Activated gamma-delta T cell (primary cell): ENCODE measurements around the gene ZNF714.

Source experiments
- DNase-seq: peaks from one replicate; lab custom pipeline; 2025; lab: John Stamatoyannopoulos, UW
- total RNA-seq, 2 donors: gene quantifications; one replicate each; lab custom pipeline; 2026; lab: John Stamatoyannopoulos, UW

Gene ZNF714
- 32.7 to 34.8 reads per million in 2 donors for total RNA-seq

DNA sequence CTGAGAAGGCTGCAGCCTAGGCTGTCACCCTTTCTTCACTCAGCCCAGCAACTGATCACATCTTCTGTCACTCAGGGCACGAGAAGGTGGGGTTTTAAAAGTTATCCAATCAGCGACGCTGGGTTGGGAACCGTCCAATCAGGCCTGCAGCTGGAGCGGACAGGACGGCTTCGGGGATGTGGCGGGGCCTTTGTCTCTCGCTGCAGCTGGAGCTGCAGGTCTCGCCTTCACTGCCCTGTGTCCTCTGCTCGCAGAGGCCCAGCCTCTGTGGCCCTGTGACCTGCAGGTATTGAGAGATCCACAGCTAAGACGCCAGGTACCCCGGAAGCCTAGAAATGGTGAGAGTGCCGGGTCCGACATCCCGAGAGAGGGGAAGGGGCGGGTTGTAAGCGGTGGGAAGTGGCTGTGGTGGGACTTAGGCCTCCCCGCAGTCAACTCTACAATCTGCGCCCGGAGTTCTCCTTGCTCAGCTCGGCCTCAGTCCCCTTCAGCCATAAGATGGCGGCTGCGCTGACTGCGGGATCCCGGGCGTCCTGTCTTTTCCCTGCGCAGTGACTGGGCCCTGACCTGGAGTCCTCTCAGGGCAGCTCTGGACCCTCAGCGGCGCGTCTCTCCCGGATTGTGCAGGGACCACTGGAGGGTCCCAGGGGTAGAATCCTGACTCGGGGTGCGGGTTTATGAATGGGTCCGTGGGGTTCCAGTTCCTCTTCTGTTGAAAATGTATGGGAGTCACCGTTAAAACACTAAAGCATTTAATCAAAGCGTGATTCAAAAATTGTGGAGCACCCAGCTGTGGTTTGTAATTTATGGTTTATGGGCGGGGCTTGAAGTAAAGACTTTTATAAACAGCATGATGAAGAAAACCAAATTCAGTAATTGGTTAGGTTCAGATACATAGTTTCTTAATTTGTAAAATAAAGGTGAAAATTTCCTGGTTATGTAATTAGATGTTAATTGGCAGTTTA lies at the start of gene ZNF714:
Gene ZNF714, plus strand, starts transcription at position 193 of the 965 bp plus-strand sequence. CDS start 16,066 bp downstream, outside the sequence.
- peak; percentile 27 for DNase-seq

DNA sequence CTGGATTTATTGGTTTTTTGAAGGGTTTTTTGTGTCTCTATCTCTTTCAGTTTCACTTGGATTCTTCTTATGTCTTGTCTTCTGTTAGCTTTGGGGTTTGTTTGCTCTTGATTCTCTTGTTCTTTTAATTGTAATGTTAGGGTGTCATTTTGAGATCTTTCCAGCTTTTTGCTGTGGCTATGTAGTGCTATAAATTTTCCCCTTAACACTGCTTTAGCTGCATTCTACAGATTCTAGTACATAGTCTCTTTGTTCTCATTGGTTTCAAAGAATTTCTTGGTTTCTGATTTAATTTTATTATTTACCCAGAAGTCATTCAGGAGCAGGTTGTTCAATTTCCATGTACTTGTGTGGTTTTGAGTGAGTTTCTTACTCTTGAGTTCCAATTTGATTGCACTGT lies 37.0 kb upstream of the ZNF714 start:
- DNase-seq = no peak

DNA sequence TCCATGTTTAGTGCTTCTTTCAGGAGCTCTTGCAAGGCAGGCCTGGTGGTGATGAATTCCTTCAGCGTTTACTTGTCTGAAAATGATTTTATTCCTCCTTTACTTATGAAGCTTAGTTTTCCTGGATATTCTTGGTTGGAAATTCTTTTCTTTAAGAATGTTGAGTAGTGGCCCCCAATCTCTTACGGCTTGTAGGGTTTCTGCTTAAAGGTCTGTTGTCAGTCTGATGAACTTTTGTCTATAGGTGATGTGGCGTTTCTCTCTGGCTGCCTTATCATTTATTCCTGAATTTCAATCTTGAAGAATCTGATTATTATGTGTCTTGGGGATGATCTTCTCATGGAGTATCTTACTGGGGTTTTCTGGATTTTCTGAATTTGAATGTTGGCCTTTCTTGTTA lies 35.5 kb upstream of the ZNF714 start:
- DNase-seq = no peak

DNA sequence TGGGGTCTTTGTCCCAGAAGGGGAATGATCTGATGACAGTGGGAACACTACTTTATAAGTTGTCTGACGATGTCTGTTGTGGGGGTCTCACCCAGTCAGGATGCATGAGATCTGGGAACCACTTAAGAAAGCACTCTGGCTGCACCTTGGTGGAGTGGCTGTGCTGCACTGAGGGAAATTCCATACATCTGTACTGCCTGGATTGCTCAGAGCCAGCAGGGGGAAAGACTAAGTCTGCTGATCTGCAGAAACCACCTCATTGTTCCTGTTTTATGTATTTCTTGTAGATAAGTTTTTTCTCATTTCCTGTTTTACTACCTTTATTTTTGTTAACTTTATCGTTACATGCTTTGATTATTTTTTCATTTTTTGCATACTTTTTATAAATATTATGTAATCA lies 34.3 kb upstream of the ZNF714 start:
- no peak for DNase-seq

DNA sequence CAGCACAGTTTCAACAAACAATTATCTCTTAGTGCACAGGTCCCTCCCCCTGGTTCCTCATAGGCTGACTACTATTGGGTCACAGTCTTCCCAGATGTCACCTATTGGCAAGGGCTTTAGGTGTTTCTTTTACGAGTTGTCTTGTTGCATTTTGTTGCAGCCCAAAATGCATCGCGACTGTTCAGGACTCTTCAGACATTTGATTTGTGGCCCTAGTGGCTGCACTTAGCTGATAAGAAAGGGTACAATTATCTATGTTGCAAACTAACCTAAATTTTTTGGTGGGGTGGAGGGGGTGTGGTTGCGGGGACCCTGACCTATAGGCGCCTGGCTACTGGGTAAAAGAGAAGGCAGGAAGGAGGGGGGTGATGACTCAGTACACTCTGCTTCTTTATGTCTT lies 29.1 kb upstream of the ZNF714 start:
- no peak for DNase-seq

DNA sequence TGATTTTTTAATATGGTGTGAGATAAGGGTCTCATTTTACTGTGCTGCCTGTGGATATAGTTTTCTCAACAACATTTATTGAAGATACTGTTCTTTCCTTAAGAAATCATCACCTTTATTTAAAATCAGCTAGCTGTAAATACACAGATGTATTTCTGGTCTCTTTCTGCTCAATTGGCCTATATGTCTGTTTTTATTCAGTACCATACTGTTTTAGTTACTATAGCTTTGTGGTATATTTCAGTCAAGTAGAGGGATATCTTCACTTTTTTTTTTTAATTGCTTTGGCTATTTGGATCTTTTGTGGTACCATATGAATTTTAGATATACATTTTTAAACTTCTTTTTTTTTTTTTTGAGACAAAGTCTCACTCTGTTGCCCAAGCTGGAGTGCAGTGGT lies 16.7 kb upstream of the ZNF714 start:
- no peak for DNase-seq

DNA sequence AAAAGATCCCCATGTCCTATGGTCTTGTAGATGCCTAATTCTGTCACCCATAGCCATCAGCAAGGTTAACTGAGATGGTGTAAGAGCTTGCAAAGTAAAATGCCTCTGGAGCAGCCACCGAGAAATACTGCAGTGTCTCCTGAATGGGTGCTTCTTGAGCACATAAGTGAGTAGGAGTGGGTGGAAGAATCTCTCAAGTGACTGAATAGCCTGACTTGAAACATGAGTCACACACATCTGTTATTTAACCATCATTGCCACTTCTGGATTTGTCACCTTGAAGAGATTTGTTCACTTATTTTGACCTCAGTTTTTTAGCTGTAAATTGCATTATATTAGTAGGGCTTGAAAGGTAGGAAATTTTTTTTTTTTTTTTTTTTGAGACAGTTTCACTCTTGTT lies 2.3 kb downstream of the ZNF714 start:
- DNase-seq = no peak

DNA sequence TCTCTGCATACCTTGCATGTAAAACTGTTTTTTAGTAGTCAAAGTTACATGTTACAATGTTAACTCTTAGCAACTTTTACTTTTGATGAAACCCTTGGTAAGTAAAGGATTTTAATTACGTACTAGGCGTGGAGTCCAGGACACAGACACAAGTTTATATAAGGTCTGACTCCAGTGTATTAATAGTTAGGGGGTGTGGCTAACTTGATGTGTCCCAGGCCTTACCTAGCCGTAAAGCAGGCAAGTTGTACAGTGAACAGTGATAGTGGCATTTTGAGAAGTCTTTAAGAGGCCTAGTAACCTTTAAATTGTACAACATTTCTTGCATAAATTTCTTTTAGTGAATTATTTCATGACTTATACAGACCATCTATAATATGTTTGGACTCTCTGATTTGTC lies 5.9 kb downstream of the ZNF714 start:
- DNase-seq = no peak

DNA sequence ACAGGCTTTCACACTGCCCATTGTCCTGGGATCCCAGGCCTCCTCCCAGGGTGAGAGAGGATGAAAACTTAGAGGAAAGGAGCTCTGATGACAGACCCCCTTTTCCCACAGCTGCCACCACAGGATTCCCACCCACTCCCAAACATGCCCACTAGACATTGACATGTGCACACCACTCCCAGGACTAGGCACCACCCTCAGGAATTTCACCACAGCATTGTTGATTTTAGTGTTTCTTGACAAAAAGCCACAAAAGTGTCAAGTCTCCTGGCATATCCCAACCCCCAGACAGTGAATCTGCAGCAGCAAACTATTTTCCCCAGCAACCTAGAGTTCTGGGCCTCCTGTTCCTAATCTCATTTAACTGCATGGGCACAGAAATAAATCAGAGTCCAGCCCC lies 10.1 kb downstream of the ZNF714 start:
- no peak for DNase-seq

DNA sequence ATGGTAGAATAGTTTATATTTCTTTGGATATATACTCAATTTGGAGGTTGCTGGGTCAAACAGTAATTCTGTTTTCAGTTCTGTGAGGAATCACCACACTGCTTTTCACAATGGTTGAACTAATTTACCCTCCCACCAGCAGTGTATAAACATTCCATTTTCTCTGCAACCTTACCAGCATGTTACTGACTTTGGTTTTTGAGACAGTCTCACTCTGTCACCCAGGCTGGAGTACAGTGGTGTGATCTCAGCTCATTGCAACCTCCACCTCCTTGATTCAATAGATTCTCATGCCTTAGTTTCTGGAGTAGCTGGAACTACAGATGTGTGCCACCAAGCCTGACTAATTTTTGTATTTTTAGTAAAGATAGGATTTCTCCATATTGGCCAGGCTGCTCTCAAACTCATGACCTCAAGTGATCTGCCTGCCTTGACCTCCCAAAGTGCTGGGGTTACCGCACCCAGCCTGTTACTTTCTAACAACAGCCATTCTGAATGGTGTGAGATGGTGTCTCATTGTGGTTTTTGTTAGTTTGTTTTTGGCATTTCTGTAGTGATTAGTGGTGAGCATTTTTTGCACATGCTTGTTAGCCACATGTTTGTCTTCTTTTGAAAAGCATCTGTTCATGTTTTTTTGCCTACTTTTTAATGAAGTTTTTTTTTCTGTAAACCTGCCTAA lies 12.5 kb downstream of the ZNF714 start:
- DNase-seq = no peak

DNA sequence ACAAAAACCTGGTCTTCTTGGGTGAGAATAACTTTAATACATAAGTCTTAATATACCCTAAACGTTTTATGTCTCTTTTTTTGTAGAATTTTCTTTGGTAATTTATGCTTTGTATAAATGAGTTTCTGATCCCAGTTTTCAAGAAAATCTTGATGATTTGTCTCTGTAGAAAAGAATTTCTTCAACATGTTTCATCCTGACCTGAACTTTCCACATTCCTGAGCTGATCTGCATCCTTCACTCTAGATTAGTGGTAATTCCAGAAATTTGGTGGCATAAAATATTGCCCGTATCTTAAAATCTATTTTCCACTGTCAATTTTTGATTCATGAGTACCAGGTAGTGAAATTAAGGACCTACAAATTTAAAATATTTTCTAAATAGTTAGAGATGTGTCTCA lies 16.3 kb downstream of the ZNF714 start:
- no peak for DNase-seq

DNA sequence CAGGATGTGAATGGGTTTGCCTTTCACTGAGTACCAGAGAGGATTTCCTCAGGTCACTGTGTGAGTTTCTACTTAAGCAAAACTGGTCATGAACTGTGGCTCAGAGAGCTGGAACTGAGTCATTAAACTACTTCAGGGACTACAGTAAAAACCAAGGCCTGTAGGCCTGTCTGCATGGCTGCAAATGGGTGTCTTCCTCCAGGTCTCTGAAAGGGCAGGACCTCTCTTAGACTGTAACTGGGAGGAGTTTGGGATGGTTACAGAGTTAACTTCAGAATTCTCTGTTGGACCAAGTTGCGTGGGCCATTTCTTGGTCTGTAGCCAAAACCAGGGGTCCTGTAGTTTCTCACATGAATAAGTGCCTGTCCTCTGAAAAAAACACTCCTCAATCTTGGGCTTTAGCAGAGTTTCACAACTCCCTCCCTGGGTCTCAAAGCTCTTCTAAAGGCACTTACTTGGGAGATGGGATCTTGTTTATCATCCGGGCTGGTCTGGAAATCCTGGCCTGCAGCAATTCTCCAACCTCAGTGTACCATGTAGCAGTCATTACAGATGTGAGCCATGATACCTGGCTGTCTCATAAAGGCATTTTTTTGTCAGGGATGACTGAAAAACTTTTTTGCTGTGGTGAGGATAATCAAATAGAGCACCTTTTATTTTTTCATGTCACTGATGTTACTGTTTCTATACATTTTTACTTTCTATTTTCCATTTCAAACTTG lies 19.7 kb downstream of the ZNF714 start:
- DNase-seq = no peak

DNA sequence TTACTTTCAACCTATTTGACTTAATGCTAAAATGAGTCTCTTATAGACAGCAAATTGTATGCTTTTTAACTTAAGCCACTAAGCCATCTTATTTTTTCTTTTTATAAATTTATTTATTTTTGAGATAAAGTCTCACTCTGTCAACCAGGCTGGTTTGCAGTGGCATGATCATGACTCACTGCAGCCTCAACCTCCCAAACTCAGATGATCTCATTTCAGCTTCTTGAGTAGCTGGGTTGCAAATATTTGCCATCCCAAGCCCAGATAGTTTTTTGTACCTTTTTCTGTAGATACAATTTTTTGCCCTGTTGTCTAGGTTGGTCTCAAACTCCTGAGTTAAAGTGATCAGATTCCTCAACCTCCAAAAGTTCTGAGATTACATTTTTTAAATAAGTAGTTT lies 27.1 kb downstream of the ZNF714 start:
- DNase-seq = no peak

DNA sequence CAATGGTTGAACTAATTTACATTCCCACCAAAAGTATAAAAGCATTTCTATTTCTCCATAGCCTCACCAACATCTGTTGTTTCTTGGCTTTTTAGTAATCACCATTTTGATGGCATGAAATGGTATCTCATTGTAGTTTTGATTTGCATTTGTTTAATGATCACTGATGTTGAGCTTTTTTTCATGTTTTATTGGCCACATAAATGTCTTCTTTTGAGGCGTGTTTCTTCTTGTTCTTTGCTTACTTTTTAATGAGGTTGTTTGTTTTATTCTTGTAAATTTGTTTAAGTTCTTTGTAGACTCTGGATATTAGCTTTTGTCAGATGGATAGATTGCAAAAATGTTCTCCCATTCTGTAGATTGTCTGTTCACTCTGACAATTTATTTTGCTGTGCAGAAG lies 28.2 kb downstream of the ZNF714 start:
- DNase-seq = no peak

DNA sequence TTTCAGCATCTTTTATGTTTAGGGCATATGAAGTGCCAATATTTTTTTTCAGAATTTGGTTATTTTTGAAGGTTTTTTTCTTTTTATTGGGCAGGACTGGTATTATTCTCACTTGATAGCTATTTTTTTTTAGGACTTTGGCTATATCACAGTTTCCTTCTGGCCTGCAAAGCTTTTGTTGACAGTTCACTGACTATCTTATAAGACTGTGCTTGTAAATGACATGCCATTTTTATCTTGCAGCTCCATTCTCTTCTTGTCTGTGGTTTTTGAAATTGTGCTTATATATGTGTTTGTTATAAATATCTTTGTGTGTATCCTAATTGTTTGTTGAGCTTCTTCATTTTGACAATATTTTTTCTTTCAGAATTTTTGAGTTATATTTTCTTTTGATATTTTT lies 33.4 kb downstream of the ZNF714 start:
- DNase-seq = no peak

DNA sequence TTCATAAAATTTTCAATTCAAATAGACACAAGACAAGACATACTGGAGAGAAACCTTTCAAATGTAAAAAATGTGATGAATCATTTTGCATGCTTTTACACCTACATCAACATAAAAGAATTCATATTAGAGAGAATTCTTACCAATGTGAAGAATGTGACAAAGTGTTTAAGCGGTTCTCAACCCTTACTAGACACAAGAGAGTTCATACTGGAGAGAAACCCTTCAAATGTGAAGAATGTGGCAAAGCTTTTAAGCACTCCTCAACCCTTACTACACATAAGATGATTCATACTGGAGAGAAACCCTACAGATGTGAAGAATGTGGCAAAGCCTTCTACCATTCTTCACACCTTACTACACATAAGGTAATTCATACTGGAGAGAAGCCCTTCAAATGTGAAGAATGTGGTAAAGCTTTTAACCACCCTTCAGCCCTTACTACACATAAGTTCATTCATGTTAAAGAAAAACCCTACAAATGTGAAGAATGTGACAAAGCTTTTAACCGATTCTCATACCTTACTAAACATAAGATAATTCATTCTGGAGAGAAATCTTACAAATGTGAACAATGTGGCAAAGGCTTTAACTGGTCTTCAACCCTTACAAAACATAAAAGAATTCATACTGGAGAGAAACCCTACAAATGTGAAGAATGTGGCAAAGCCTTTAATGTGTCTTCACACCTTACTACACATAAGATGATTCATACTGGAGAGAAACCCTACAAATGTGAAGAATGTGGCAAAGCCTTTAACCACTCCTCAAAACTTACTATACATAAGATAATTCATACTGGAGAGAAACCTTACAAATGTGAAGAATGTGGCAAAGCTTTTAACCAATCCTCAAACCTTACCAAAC lies 35.3 kb downstream of the ZNF714 start:
- DNase-seq = no peak

DNA sequence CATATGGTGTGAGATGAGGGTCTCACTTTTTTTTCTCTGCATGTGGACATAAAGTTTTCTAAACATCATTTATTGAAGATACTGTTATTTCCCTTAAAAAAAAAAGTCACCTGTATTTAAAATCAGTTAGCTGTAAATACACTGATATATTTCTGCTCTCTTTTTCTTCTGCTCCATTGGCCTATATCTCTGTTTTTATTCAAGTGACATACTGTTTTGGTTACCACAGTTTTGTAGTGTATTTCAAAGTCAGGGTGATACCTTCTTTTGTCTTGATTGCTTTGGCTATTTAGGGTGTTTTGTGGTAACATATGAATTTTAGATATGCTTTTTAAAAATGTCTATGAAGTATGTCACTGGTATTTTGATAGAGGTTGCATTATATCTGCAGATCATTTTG lies 44.1 kb downstream of the ZNF714 start:
- DNase-seq = no peak

DNA sequence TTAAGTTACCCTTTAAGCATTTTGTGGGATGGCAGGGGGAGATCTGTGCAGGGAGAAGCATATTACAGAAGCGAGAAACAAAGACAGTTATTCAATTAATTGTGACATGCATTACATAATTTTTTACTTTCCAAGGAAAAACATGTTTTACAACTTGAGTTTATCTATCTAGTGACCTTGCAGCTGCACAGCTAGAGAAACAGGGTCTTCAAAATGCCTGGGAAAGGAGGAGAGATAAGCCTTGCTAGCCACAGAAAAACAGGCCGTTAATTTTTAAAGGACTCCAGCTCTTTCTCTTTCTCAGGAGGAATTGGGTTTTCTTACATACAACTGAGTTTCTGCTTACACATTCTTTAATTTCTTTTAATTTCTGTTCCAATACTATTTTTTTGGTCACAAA lies 45.0 kb downstream of the ZNF714 start:
- DNase-seq = no peak

DNA sequence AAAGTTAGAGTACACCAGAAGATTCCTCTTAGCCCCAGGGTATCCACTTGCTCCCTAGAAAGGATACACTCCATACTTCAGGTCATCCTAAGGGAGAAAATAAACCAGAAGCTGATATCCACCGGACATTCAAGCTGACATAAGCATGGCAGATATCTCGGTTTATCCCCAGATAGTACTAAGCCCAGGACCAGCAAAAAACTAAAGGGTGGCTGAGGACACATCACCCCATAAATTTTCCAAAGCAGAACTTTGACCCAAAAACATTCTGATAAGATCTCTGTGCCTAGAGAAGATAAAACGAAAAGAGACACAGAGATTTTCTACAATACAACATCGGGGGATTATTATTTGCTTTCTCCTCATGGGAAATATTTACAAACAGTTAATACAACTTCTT lies 45.9 kb downstream of the ZNF714 start:
- DNase-seq = no peak

DNA sequence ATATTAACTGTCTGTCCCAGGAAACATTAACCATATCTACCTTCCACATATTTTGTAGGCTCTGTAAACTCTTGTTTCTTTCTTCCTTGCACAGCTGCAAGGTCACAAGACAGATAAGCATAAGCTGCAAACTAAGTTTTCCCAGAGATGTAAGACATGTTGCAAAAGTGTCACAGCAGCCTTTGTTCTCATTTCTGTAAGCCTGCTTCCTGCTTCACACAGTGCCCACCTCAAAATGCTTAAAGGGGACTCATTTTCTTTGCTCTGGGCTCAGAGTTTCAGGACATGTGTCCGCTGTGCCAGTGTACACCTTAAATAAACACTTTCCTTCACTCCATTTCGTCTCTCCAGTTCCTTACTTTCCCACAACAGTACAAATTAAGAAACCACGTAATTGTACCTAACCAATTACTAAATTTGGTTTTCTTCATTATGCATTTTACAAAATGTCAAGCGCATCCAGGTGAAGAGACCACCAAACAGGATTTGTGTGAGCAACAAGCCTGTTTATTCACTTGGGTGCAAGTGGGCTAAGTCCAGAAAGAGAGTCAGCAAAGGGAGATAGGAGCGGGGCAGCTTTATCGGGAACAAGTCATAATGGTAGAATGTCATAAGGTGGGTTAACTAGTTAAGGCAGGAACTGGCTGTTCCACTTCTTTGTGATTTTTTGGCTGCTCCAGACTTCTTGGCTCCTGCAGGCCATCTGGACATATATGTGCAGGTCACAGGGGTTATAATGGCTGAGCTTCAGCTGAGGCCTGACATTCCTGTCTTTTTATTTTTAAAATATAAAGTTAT lies 47.1 kb downstream of the ZNF714 start:
- DNase-seq = no peak
